ENCODE results near the gene TMEM89. TPM values are rescaled to one million over a fixed set of nuclear protein-coding genes. Genes with fewer than 3 reads are reported as not detected.

Gene TMEM89
- total RNA-seq, 1 donor from 2014 or later: not detected

DNA sequence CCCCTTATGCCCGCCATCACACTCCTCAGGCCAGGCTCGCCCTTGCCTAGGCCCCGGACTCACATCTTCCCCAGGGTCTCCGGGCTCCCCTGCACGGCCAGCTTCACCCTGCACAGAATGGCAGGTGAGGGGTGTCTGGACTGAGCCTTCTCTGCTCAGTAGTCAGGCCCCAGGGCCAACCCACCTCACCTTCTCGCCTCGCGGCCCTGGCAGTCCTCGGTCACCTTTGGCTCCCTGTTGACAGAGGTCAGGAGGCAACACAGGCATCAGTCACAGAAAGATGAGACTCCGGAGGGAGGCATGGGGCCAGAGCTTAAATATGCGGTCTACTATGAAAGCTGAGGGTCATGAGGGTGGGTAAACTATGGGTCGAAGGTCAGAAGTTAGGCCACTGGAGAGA, 49.6 kb downstream of the TMEM89 start:
- no peaks in the 10 kb centered on the region for H3K36me3 ChIP-seq
- H3K27ac ChIP-seq: no peak overlapping the region
- no peaks in the 10 kb centered on the region for H3K9me3 ChIP-seq
- no peak overlapping the region for H3K4me3 ChIP-seq
- intact Hi-C loops (cut with DNase I): no loop called here
- TF ChIP-seq, protein P1, sequence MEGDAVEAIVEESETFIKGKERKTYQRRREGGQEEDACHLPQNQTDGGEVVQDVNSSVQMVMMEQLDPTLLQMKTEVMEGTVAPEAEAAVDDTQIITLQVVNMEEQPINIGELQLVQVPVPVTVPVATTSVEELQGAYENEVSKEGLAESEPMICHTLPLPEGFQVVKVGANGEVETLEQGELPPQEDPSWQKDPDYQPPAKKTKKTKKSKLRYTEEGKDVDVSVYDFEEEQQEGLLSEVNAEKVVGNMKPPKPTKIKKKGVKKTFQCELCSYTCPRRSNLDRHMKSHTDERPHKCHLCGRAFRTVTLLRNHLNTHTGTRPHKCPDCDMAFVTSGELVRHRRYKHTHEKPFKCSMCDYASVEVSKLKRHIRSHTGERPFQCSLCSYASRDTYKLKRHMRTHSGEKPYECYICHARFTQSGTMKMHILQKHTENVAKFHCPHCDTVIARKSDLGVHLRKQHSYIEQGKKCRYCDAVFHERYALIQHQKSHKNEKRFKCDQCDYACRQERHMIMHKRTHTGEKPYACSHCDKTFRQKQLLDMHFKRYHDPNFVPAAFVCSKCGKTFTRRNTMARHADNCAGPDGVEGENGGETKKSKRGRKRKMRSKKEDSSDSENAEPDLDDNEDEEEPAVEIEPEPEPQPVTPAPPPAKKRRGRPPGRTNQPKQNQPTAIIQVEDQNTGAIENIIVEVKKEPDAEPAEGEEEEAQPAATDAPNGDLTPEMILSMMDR (IDR thresholded peaks at IDR 0.05): no peak
- DNase-seq (ENCODE audit: low spot score in 2 of 2): no peak
- no peaks in the 10 kb centered on the region for H3K27me3 ChIP-seq
- H3K4me1 ChIP-seq: no peaks in the 10 kb centered on the region

Other genes with a start within 250 kb of the TMEM89 start
- gene FBXW12, start 249.6 kb downstream of the TMEM89 start, total RNA-seq: not detected
- 160 TPM for gene PLXNB1, start 191.7 kb downstream of the TMEM89 start, total RNA-seq
- 19.3 TPM for gene CCDC51, start 181.7 kb downstream of the TMEM89 start, total RNA-seq
- 142 TPM for gene TMA7, start 181.5 kb downstream of the TMEM89 start, total RNA-seq
- 9.0 TPM for gene ATRIP, start 175.0 kb downstream of the TMEM89 start, total RNA-seq
- 218 TPM for gene SHISA5, start 117.6 kb downstream of the TMEM89 start, total RNA-seq
- 3.7 TPM for gene PFKFB4, start 65.0 kb downstream of the TMEM89 start, total RNA-seq
- gene UCN2, start 58.0 kb downstream of the TMEM89 start, total RNA-seq: not detected
- 22.2 TPM for gene COL7A1, start 26.4 kb downstream of the TMEM89 start, total RNA-seq
- gene UQCRC1, start 12.1 kb downstream of the TMEM89 start, total RNA-seq: 193 TPM
- gene SLC26A6, start 13.7 kb upstream of the TMEM89 start, total RNA-seq: 28.1 TPM
- 2.6 TPM for gene CELSR3, start 41.1 kb upstream of the TMEM89 start, total RNA-seq
- 102 TPM for gene NCKIPSD, start 64.1 kb upstream of the TMEM89 start, total RNA-seq
- 101 TPM for gene IP6K2, start 95.5 kb upstream of the TMEM89 start, total RNA-seq
- gene PRKAR2A, start 226.1 kb upstream of the TMEM89 start, total RNA-seq: 148 TPM

Measured in ascending aorta (tissue), 2 donors.